ENCODE data around the gene TMEM204.

DNA sequence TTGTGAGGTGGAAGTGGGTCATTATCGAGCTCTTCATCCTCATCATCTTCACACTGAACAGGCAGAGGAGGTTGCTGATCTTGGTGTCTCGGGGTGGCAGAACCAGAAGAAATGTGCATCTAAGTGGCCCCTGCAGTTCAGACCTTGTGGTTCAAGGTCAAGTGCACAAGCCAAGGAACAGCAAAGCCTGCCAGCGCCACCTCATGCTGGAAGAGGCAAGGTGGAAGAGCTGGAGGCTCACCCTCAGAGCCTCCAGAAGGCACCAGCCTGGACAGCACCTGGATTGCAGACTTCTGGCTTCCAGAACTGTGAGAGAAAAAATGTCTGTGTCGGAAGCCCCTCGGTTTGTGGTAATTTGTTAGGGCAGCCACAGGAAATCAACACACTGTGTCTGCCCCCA lies 45.7 kb downstream of the TMEM204 start:
- TF ChIP-seq POLR2AphosphoS5 (IDR thresholded peaks at IDR 0.05; ENCODE audit: low read depth, low read length) (no peak), TAF1 (IDR thresholded peaks at IDR 0.05; ENCODE audit: borderline replicate concordance, low read depth, low read length) (no peak), POLR2A (IDR thresholded peaks at IDR 0.05; ENCODE audit: low read depth, low read length) (no peak)
